Islet of Langerhans (tissue), 1 donor: ENCODE data around the gene MACROD2.
A peak's percentile ranks its signal among the peaks of the same experiment; 100 is the strongest.

Experiments
- FAIRE-seq: peaks from one replicate; lab custom pipeline; 2011; peaks lifted over from hg19 to GRCh38; lab: Jason Lieb, UNC

Gene MACROD2

DNA sequence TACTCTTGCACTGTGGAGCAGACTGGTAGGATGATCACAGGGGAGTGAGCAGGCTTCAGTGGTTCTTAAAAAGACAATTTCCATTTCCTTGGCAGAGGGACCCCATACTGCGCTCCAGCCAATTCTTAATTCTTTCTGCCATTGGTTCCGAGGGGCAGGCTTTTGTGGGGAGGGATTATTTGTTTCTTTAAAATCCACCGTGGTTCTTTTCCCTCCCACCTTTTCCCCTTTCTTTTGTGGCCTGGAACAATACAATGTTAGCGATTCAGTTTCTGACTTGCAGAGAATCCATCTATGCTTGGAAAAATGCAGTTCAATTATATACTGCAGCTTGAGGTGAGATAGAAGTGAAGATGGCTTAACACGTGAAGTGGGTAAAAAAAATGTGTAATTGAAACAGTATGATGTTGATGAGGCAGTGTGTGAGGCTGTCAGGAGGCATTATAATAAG is 721.1 kb downstream of the MACROD2 start:
- no peak for FAIRE-seq

- FAIRE-seq, result peak; percentile 41
Measured at GRCh38 chr20:14717134-14717999, 722.1 kb downstream of the MACROD2 start.

DNA sequence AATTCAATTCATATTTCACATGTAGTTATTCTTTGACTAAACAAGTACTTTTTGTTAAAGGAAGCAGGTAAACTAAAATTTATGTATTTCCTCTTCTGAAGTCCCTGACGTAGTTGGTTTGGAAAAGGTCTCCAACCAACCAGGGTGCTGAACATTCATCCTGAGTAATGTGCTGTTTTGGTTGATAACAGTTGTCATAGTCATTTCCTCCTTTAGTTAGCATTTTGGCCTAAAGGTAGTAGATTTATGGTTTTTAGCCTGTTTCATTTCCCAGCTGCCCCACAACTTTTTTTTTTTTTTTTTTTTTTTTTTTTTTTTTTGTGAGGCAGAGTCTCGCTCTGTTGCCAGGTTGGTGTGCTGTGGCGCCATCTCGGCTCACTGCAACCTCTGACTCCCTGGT is 724.9 kb downstream of the MACROD2 start:
- no peak for FAIRE-seq

DNA sequence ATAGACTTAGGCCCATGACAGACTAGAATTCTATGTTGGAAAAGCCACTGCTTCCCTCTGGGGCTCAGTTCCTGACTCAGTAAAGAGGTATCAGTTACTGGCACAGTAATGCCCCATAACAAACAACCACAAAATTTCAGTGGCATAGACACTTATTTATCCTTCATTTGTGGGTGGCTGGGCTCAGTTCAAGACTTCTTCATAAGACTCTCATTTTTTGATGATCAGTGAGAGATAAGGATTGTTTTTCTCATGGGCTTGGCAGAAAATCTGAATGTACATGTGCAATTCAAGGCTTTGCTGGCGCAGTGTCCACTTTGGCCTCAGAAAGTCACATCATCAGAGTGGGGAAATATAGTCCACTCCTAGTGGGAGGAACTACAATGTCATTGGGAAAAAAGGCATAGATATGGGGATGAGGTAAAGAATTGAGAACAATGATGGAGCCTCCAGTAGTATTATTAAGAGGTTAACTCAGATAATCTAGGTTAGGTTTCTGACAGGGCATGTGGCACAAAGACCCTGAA is 726.7 kb downstream of the MACROD2 start:
- FAIRE-seq, result no peak

DNA sequence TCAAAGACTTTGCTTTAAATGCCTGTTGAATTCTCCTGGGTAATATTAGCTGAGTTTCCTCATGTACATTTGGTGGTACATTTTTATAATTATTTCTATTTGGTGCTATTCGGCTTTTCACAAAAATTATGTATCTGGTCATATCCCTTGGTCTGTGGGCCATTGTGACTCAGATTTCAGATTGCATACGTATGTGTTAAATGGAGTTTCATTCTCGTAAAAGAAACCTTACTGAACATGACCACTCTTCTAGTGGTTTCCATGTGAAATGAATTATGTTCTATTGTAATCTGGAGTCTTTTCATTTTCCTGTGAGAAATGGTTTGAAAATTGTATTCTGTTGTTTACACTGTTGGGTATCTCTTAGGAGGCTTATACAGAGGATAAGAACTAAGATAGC is 728.3 kb downstream of the MACROD2 start:
- no peak for FAIRE-seq

DNA sequence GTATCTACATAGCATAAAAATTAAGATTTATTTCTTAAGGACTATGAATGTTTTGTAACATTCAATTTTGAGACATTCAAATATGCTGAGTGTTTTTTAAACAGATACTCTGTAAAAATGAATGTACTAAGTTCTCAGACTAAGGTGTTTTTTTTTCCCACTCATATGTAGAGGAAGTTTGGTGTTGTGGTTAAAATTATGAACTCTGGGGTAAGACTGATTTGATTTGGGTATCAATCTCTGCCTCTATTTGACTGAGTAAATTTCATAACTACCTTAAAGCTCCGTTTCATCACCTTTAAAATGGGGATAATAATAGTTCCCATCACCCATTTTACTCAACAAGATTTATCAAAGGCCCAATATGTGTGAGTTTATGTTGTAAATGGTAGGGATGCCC is 728.7 kb downstream of the MACROD2 start:
- FAIRE-seq, result no peak

GRCh38 chr20:14724468-14724867 is 729.2 kb downstream of the MACROD2 start:
- FAIRE-seq, result no peak

GRCh38 chr20:14726591-14726990 is 731.3 kb downstream of the MACROD2 start:
- FAIRE-seq, result no peak

- no peak for FAIRE-seq
Measured at GRCh38 chr20:14727485-14728150, 732.3 kb downstream of the MACROD2 start.

DNA sequence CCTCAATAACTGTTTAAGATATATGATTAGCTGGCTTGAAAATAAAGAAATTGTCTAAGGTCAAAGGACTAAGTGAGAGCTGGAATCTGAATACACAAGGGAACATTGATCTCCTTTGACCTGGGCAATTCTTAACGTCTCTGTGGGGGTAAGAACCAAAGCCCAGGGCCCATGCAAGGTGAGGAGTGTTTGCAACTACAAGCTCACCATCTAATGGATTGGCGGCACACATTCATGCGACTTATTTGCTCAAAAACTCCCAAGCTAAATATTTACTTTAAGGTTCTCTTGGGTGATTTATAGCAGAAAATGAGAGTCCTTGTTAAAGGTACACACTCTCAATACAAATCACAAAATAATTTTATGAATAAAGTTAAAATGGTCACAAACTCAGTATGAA is 734.1 kb downstream of the MACROD2 start:
- peak; percentile 38 for FAIRE-seq

DNA sequence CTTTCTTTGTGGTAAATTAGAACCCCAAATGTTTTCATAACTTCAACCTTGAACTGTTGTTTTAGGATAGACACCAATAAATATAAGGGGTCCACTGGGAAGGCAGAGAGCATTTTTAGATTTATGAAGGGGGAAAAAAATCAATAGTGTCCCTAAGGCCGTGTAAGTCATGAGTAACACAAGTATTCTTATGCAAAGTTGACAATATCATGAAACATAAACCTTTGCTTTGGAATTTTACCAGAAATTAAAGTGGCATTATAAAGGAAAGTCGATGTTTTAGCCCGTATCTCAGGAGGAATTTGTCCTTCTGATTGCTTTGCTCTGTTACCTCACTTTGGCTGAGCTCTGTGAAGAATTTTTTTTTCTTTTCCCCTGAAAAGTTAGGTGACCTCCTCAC is 737.0 kb downstream of the MACROD2 start:
- no peak for FAIRE-seq

DNA sequence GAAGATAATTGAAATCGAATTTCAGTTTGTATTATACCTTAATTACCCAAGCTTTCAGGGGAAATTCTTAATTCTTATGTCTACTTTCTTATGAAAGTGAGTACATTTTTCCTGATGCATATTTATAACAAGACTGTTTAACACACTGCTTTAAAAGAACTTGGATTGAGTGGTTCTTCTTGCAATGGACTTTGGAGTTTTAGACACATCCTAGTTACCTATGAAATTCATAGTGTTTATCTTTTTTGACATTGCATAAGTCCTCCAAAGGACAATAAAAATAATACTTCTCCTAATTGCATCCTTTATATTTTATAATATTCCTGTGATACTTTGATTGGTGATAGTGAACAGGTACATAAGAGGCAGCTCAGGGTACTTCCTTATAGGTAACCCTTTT is 737.7 kb downstream of the MACROD2 start:
- no peak for FAIRE-seq

GRCh38 chr20:14740380-14740779 is 745.1 kb downstream of the MACROD2 start:
- no peak for FAIRE-seq

DNA sequence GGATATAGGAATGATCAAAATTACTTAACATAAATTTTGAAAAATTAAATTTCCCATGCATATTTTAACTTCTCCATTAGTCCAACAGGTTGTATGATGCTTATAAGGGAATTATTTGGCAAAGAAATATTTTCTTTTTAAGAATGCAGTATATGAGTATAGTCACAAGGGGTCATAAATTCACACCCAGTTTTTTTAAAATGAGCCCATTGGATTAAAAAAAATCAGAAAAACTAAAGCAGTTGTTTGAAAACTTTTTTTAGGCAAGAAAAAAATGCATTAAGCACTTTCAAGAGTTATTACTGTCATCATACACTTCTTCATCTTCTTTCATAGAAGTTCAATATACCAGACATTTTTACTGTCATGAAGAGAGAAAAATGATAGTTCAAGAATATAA is 746.3 kb downstream of the MACROD2 start:
- FAIRE-seq, result no peak

DNA sequence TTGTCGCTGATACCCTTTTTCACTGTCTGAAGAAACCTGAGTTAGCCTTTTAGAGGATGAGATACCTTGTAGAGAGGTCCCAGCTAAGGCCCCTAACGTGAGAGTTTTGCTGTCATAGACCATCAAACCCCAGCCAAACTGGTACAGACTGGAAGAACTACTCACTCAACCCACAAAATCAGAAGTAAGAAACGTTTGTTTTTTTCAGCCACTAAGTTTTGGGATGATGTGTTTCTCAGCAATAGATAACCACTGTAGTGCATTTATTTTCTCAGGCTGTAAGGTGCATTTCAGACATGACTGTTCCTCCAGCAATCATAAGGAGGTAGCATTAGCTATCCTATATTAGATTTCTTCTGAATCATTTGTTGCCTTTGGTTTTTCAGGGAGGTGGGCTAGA is 749.4 kb downstream of the MACROD2 start:
- no peak for FAIRE-seq

- FAIRE-seq, result no peak
Measured at GRCh38 chr20:14745830-14746229, 750.5 kb downstream of the MACROD2 start.

DNA sequence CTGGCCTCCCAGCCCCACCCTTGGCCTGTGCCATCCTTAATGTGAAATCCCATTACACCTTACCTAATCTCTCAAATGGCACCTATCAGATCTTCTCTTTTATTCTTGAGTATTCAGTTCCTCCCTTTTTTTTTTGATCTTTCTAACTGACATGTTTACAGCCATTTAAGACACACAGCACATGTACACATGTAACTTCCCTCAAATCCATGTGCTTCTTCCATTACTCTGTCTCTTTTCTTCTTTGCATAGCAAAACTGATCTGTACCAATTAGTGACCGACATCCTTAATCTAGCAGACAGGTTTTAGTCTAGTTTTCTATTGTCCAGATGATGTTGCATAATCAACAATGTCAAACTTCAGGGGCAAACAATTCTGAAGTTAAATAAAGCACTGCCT is 755.9 kb downstream of the MACROD2 start:
- FAIRE-seq, result no peak

- FAIRE-seq, result no peak
Measured at GRCh38 chr20:14757728-14758127, 762.4 kb downstream of the MACROD2 start.

- FAIRE-seq, result no peak
Measured at GRCh38 chr20:14758356-14758755, 763.0 kb downstream of the MACROD2 start.

- FAIRE-seq, result no peak
Measured at GRCh38 chr20:14759979-14760378, 764.7 kb downstream of the MACROD2 start.

- FAIRE-seq, result no peak
Measured at GRCh38 chr20:14761903-14762302, 766.6 kb downstream of the MACROD2 start.

- no peak for FAIRE-seq
Measured at GRCh38 chr20:14764511-14765369, 769.4 kb downstream of the MACROD2 start.

- no peak for FAIRE-seq
Measured at GRCh38 chr20:14765370-14765701, 770.0 kb downstream of the MACROD2 start.
